K562 (cell line): ENCODE results near the gene ZNF487. TPM values are rescaled to one million over a fixed set of nuclear protein-coding genes. Genes with fewer than 3 reads are reported as not detected.

ENCODE experiments used
- ATAC-seq: fragments of 200-7000 bp; cut with Tn5 transposase; 3 replicates; pipeline ENCODE4 v1.9.1; 2020; ENCODE audit warnings: moderate library complexity
- BruUV-seq: library from RNA; stranded (reverse); fragments of 400-500 nt; replicated peaks from 2 replicates; lab custom pipeline; 2021; lab: Mats Ljungman, UMichigan
- CTCF ChIA-PET: fragments of 300-600 bp; formaldehyde crosslinking; extraction: SDS; loops from one replicate; lab custom pipeline; 2021; ENCODE audit warnings: low intra/inter-chr PET ratio; lab: Yijun Ruan, JAX
- POLR2A ChIA-PET: fragments of 300-600, 350-650 bp; sonication (Branson Sonifier 250); formaldehyde crosslinking; extraction: SDS; loops from one replicate; lab custom pipeline; 2021; ENCODE audit warnings: antibody characterized with exemption, inconsistent platforms; lab: Yijun Ruan, JAX
- DNase-seq, 4 experiments: peaks; one replicate each; pipeline versions ENCODE4 v3.0.0 to v3.0.0-alpha.2; 2011 to 2018; ENCODE audit warnings: low spot score in 3 of 4, mixed read lengths in 3 of 4; ENCODE audit errors: extremely low read depth in 1 of 4
- FAIRE-seq: peaks from 2 replicates; lab custom pipeline; 2011; peaks lifted over from hg19 to GRCh38; lab: Jason Lieb, UNC
- H2AFZ ChIP-seq: 2 replicates; pipeline ENCODE4 v1.6.0; 2011; ENCODE audit warnings: low read depth, low read length, control low read depth, inconsistent platforms
- H3K27ac ChIP-seq: fragments of 200-600 bp; 3 replicates; pipeline ENCODE4 v1.8.0; 2011; ENCODE audit warnings: low read depth, mild to moderate bottlenecking, control low read depth, inconsistent platforms, low read length, moderate library complexity, mixed read lengths; ENCODE audit errors: extremely low read depth
- H3K27me3 ChIP-seq, 2 experiments: fragments of 300-600 bp in 1 of 2; 2 replicates in 1 of 2; 3 replicates in 1 of 2; pipeline versions ENCODE4 v1.6.0 to v1.8.0; 2011; ENCODE audit warnings: inconsistent platforms in 2 of 2, low read length in 2 of 2, mild to moderate bottlenecking in 1 of 2, mixed read lengths in 1 of 2, moderate library complexity in 1 of 2; ENCODE audit not compliant: control insufficient read depth in 2 of 2, insufficient read depth in 2 of 2
- H3K36me3 ChIP-seq: fragments of 300-600 bp; 3 replicates; pipeline ENCODE4 v1.8.0; 2011; ENCODE audit warnings: mild to moderate bottlenecking, low read length, inconsistent platforms; ENCODE audit not compliant: control insufficient read depth, insufficient read depth
- H3K4me1 ChIP-seq, 2 experiments: fragments of 200-600 bp in 1 of 2; replicated peaks in 1 of 2; 2 replicates in 1 of 2; 3 replicates in 1 of 2; pipeline versions ENCODE4 v1.5.1 to v1.8.0; 2011; ENCODE audit warnings: inconsistent platforms in 2 of 2, low read length in 2 of 2, mild to moderate bottlenecking in 1 of 2, mixed read lengths in 1 of 2, moderate library complexity in 1 of 2; ENCODE audit not compliant: control insufficient read depth in 2 of 2, insufficient read depth in 2 of 2
- H3K4me2 ChIP-seq: 2 replicates; pipeline ENCODE4 v1.6.1; 2011; ENCODE audit warnings: low read length, control low read depth, inconsistent platforms, mixed read lengths; ENCODE audit not compliant: insufficient read depth
- H3K4me3 ChIP-seq: fragments of 200-600 bp; sonication (generic), shearing (Covaris generic); 2 replicates; pipeline ENCODE4 v1.5.1; 2016; ENCODE audit warnings: control low read depth, inconsistent platforms
- H3K79me2 ChIP-seq: fragments of 200-600 bp; 3 replicates; pipeline ENCODE4 v1.8.0; 2011; ENCODE audit warnings: low read length, inconsistent platforms; ENCODE audit not compliant: control insufficient read depth, insufficient read depth
- H3K9ac ChIP-seq, 2 experiments: 2 replicates each; pipeline versions ENCODE4 v1.6.0 to v1.6.1; 2011; ENCODE audit warnings: low read depth in 2 of 2, low read length in 2 of 2, control low read depth in 1 of 2, inconsistent platforms in 1 of 2, mild to moderate bottlenecking in 1 of 2, mixed read lengths in 1 of 2; ENCODE audit not compliant: insufficient read depth in 1 of 2
- H3K9me1 ChIP-seq: one replicate; pipeline ENCODE4 v1.6.0; 2011; ENCODE audit warnings: inconsistent platforms, mild to moderate bottlenecking, low read length, moderate library complexity; ENCODE audit not compliant: control insufficient read depth, insufficient read depth
- H3K9me3 ChIP-seq: replicated peaks from 2 replicates; pipeline ENCODE4 v1.5.1; 2011; ENCODE audit warnings: low read depth, low read length, inconsistent platforms; ENCODE audit not compliant: control insufficient read depth, insufficient read depth
- H4K20me1 ChIP-seq: replicated peaks from 2 replicates; pipeline ENCODE4 v1.6.1; 2011; ENCODE audit warnings: low read length, inconsistent platforms, mixed read lengths; ENCODE audit not compliant: control insufficient read depth, insufficient read depth
- HLTF ChIP-seq: fragments of 450-650 bp; IDR thresholded peaks from 2 replicates; pipeline ENCODE4 v1.6.1; 2016
- NFIX ChIP-seq: fragments of 250-450 bp; sonication (Bioruptor Pico); IDR thresholded peaks from 2 replicates; pipeline ENCODE4 v1.4.0; 2020; ENCODE audit warnings: low read depth, mild to moderate bottlenecking, moderate library complexity
- PTTG1 ChIP-seq: fragments of 450-650 bp; IDR thresholded peaks from 2 replicates; pipeline ENCODE4 v1.6.1; 2016; ENCODE audit warnings: low read depth, mild to moderate bottlenecking, missing genetic modification characterization, missing compliant biosample characterization
- RCOR1 ChIP-seq, 2 experiments: IDR thresholded peaks; 2 replicates each; pipeline ENCODE4 v1.6.1; 2012; ENCODE audit warnings: low read depth in 2 of 2, low read length in 2 of 2, borderline replicate concordance in 1 of 2, improper control_type of control experiment in 1 of 2
- SIN3B ChIP-seq: fragments of 450-650 bp; IDR thresholded peaks from 2 replicates; pipeline ENCODE4 v1.6.1; 2017; ENCODE audit warnings: low read depth, mild to moderate bottlenecking, moderate library complexity
- SMARCA5 ChIP-seq: fragments of 450-650 bp; IDR thresholded peaks from 2 replicates; pipeline ENCODE4 v1.6.1; 2016
- ZNF143 ChIP-seq: sonication (generic); formaldehyde crosslinking; IDR thresholded peaks from 2 replicates; pipeline ENCODE4 v1.9.0; 2022; ENCODE audit warnings: mild to moderate bottlenecking, missing genetic modification reagents
- ZNF224 ChIP-seq: sonication (generic); formaldehyde crosslinking; IDR thresholded peaks from 2 replicates; pipeline ENCODE4 v1.8.0; 2022; ENCODE audit warnings: mild to moderate bottlenecking, missing genetic modification reagents
- ZNF24 ChIP-seq: fragments of 450-650 bp; IDR thresholded peaks from 2 replicates; pipeline ENCODE4 v1.6.1; 2016
- ZNF644 ChIP-seq: fragments of 200-800 bp; sonication (Bioruptor generic); IDR thresholded peaks from 2 replicates; pipeline ENCODE4 v1.6.1; 2016; ENCODE audit warnings: low read depth, missing genetic modification characterization, missing compliant biosample characterization
- WGBS: fragments of 100-300 bp; shearing (Covaris generic); methylation state at CpG from one replicate; pipeline ENCODE4 v1.1.6; 2016; ENCODE audit warnings: low coverage, mixed read lengths; ENCODE audit not compliant: insufficient coverage; ENCODE audit errors: missing lambda C conversion rate; 5-methylcytosine and 5-hydroxymethylcytosine counted together
- in situ Hi-C: fragments of 300-500 bp; cut with MboI; formaldehyde crosslinking; loops from 4 replicates; pipeline ENCODE4 v1.15.0; 2018; ENCODE audit warnings: inconsistent platforms, mixed read lengths
- intact Hi-C: fragments of 100-400 bp; cut with micrococcal nuclease; formaldehyde crosslinking; loops from 2 replicates; pipeline ENCODE4 v1.14.2; 2022
- polyA plus RNA-seq, 8 experiments: library from polyadenylated mRNA; depleted of rRNA in 4 of 8; stranded (reverse) in 5 of 8; unstranded in 3 of 8; fragments of >200 nt; fragmentation: Nextera tagmentation in 2 of 8; fragmentation: Illumina TruSeq in 1 of 8; extraction: Ambion mirVana in 2 of 8; extraction: Trizol in 1 of 8; gene quantifications; 2 replicates each; pipeline versions ENCODE4 v1.2.1 to v1.2.3, GENCODE V29; 2011 to 2014; ENCODE audit warnings: inconsistent platforms in 1 of 8, missing spikeins in 1 of 8
- total RNA-seq, 7 experiments: library from RNA; depleted of rRNA in 6 of 7; stranded (reverse); fragments of >200 nt in 6 of 7; fragmentation: Illumina TruSeq in 2 of 7; extraction: Trizol in 2 of 7; gene quantifications; 2 replicates each; pipeline versions ENCODE4 v1.2.1 to v1.2.3, GENCODE V29; 2011 to 2021; ENCODE audit warnings: low replicate concordance in 1 of 7
- TF ChIP-seq, protein P1 (sequence below): fragments of 450-650 bp; formaldehyde crosslinking; IDR thresholded peaks from 2 replicates; pipeline ENCODE4 v1.4.0; 2020; ENCODE audit warnings: mild to moderate bottlenecking
- TF ChIP-seq, protein P2 (sequence below), 3 experiments: fragments of 200-800 bp in 1 of 3; fragments of 250-450 bp in 1 of 3; fragments of 450-650 bp in 1 of 3; sonication (Bioruptor Pico) in 1 of 3; sonication (Bioruptor generic) in 1 of 3; formaldehyde crosslinking in 1 of 3; IDR thresholded peaks; 2 replicates each; pipeline versions ENCODE4 v1.6.1 to v1.8.0; 2016 to 2022; ENCODE audit warnings: mild to moderate bottlenecking in 2 of 3, missing genetic modification characterization in 2 of 3, missing compliant biosample characterization in 1 of 3, moderate library complexity in 1 of 3
- TF ChIP-seq, protein P3 (sequence below): sonication (generic); formaldehyde crosslinking; IDR thresholded peaks from 2 replicates; pipeline ENCODE4 v1.9.0; 2022; ENCODE audit warnings: mild to moderate bottlenecking, missing genetic modification reagents
- TF ChIP-seq, protein P4 (sequence below): fragments of 450-650 bp; formaldehyde crosslinking; IDR thresholded peaks from 2 replicates; pipeline ENCODE4 v1.4.0; 2020; ENCODE audit warnings: mild to moderate bottlenecking, moderate library complexity

The ZNF487 gene
- total and polyA plus RNA-seq, 9 of the 15 experiments (the other 6 are each of a cell fraction or from before 2014, with no cell fraction given), result 1.9 to 6.5 (median 4.2) TPM

DNA sequence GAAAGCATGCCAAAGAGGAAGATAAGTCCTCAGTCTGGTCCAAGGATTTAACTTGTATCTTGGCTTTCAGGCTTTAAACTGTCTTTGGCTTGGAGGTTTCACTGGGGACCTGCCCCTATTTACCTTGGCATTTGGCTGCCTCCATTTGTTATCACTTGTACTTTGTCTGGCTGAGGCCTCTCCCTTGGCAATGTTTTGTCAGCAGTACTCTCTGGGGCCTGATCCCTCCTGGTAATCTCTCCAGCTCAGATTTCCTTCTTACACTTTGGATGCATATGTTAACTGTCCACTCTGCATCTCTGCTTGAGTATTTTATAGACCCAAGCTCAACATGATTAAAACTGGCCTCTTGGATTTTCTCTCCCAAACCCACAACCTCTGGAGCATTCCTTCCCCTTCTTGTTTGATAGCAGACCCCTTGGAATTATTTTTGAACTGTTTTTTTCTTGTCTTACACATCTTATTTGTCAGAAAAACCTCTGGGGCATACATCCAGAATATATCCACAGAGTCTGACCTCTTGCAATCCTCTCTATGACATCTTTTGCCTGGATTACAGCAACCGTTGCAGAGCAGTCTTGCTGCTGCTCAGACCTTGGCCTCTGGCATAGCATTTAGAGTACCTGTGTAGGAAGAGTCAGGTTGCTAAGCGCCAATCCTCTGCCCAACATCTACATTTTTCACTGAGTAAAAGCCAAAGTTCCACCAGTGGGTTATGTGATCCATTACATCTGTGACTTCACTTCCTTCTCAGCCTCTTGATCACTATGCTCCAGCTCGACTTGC lies 35.2 kb downstream of the ZNF487 start:
- CTCF ChIA-PET, result no interaction called here
- peaks cover 12 to 40% of the 10 kb centered on the region in 2 experiments for H3K27me3 ChIP-seq
- H3K9me1 ChIP-seq, result no peaks in the 10 kb centered on the region
- H3K36me3 ChIP-seq, result no peaks in the 10 kb centered on the region
- H4K20me1 ChIP-seq, result no peaks in the 10 kb centered on the region
- intact Hi-C loops (loop anchor here (10.0 kb wide), 1 partner anchor 103 kb away; the partner anchor contains the start of gene ZNF239), in situ Hi-C loops (no loop called here)
- ATAC-seq, result no peak
- H3K4me3 ChIP-seq, result no peak overlapping the region
- no peak for FAIRE-seq
- DNase-seq, result no peak
- peaks cover 0 to 4% of the 10 kb centered on the region in 2 experiments; a peak in 2 of 5 replicates for H3K4me1 ChIP-seq
- no peak overlapping the region for H3K9ac ChIP-seq
- no peak overlapping the region for H2AFZ ChIP-seq
- H3K27ac ChIP-seq, result no peak overlapping the region
- H3K79me2 ChIP-seq, result no peaks in the 10 kb centered on the region
- H3K4me2 ChIP-seq, result no peak overlapping the region
- no peaks in the 10 kb centered on the region for H3K9me3 ChIP-seq
- no TSS peak for BruUV-seq
- 0% methylated on average over 3 of the region's 3 CpGs for WGBS
- POLR2A ChIA-PET, result interaction anchor here (0.6 kb wide), 2 partner anchors 14 to 35 kb away, joined by 3 read pairs; partner anchors contain the start of gene ZNF487
- no peak for TF ChIP-seq ZNF143 (CRISPR knock-in tag)
- TF ChIP-seq, protein P1, sequence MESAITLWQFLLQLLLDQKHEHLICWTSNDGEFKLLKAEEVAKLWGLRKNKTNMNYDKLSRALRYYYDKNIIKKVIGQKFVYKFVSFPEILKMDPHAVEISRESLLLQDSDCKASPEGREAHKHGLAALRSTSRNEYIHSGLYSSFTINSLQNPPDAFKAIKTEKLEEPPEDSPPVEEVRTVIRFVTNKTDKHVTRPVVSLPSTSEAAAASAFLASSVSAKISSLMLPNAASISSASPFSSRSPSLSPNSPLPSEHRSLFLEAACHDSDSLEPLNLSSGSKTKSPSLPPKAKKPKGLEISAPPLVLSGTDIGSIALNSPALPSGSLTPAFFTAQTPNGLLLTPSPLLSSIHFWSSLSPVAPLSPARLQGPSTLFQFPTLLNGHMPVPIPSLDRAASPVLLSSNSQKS (CRISPR knock-in tag), result no peak
- no peak for TF ChIP-seq HLTF
- TF ChIP-seq RCOR1 (IDR thresholded peaks at IDR 0.05; ENCODE audit: borderline replicate concordance in 1 of 2, low read depth in 2 of 2, low read length in 2 of 2), result no peak
- no peak for TF ChIP-seq SMARCA5
- TF ChIP-seq, protein P2, sequence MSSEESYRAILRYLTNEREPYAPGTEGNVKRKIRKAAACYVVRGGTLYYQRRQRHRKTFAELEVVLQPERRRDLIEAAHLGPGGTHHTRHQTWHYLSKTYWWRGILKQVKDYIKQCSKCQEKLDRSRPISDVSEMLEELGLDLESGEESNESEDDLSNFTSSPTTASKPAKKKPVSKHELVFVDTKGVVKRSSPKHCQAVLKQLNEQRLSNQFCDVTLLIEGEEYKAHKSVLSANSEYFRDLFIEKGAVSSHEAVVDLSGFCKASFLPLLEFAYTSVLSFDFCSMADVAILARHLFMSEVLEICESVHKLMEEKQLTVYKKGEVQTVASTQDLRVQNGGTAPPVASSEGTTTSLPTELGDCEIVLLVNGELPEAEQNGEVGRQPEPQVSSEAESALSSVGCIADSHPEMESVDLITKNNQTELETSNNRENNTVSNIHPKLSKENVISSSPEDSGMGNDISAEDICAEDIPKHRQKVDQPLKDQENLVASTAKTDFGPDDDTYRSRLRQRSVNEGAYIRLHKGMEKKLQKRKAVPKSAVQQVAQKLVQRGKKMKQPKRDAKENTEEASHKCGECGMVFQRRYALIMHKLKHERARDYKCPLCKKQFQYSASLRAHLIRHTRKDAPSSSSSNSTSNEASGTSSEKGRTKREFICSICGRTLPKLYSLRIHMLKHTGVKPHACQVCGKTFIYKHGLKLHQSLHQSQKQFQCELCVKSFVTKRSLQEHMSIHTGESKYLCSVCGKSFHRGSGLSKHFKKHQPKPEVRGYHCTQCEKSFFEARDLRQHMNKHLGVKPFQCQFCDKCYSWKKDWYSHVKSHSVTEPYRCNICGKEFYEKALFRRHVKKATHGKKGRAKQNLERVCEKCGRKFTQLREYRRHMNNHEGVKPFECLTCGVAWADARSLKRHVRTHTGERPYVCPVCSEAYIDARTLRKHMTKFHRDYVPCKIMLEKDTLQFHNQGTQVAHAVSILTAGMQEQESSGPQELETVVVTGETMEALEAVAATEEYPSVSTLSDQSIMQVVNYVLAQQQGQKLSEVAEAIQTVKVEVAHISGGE (CRISPR knock-in tag; IDR thresholded peaks at IDR 0.05), result no peak
- no peak for TF ChIP-seq ZNF24
- no peak for TF ChIP-seq ZNF644 (tag)
- no peak for TF ChIP-seq NFIX (CRISPR knock-in tag)
- TF ChIP-seq, protein P3, sequence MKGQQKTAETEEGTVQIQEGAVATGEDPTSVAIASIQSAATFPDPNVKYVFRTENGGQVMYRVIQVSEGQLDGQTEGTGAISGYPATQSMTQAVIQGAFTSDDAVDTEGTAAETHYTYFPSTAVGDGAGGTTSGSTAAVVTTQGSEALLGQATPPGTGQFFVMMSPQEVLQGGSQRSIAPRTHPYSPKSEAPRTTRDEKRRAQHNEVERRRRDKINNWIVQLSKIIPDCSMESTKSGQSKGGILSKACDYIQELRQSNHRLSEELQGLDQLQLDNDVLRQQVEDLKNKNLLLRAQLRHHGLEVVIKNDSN (CRISPR knock-in tag), result no peak
- no peak for TF ChIP-seq ZNF224 (CRISPR knock-in tag)
- TF ChIP-seq, protein P4, sequence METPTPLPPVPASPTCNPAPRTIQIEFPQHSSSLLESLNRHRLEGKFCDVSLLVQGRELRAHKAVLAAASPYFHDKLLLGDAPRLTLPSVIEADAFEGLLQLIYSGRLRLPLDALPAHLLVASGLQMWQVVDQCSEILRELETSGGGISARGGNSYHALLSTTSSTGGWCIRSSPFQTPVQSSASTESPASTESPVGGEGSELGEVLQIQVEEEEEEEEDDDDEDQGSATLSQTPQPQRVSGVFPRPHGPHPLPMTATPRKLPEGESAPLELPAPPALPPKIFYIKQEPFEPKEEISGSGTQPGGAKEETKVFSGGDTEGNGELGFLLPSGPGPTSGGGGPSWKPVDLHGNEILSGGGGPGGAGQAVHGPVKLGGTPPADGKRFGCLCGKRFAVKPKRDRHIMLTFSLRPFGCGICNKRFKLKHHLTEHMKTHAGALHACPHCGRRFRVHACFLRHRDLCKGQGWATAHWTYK (CRISPR knock-in tag), result no peak
- TF ChIP-seq SIN3B, result no peak
- TF ChIP-seq PTTG1 (tag), result no peak
